HepG2 (cell line): Measurements from ENCODE around the gene MRPL27. TPM values are rescaled to one million over a fixed set of nuclear protein-coding genes. Genes with fewer than 3 reads are reported as not detected.

Source experiments
- AHDC1 ChIP-seq: sonication (generic); formaldehyde crosslinking; IDR thresholded peaks from 2 replicates; pipeline ENCODE4 v1.5.1; 2020; ENCODE audit warnings: mild to moderate bottlenecking, missing genetic modification reagents, borderline replicate concordance
- ATF7-NPFF ChIP-seq: sonication (generic); formaldehyde crosslinking; IDR thresholded peaks from 2 replicates; pipeline ENCODE4 v1.8.1; 2023; ENCODE audit warnings: mild to moderate bottlenecking, low read depth, missing genetic modification reagents, moderate library complexity
- FOXA3 ChIP-seq: IDR thresholded peaks from 2 replicates; pipeline ENCODE4 v1.6.1; 2016; ENCODE audit warnings: missing genetic modification reagents, missing compliant biosample characterization
- PRDM10 ChIP-seq: sonication (generic); formaldehyde crosslinking; IDR thresholded peaks from 2 replicates; pipeline ENCODE4 v1.4.0; 2020; ENCODE audit warnings: low read depth, missing genetic modification reagents
- ZBTB14 ChIP-seq: sonication (generic); formaldehyde crosslinking; IDR thresholded peaks from 2 replicates; pipeline ENCODE4 v1.4.0; 2020; ENCODE audit warnings: missing genetic modification reagents
- ZNF354B ChIP-seq: sonication (generic); formaldehyde crosslinking; IDR thresholded peaks from 2 replicates; pipeline ENCODE4 v1.8.0; 2022; ENCODE audit warnings: mild to moderate bottlenecking, missing genetic modification reagents
- ZNF639 ChIP-seq: conservative IDR thresholded peaks from 2 replicates; pipeline ENCODE4 v1.6.1; 2018; ENCODE audit warnings: missing genetic modification reagents
- polyA plus RNA-seq, 8 experiments: library from polyadenylated mRNA; depleted of rRNA in 3 of 8; stranded (reverse) in 7 of 8; unstranded in 1 of 8; fragments of >200 nt; fragmentation: Illumina TruSeq in 4 of 8; extraction: Trizol in 4 of 8; gene quantifications; 2 replicates each; pipeline versions ENCODE4 v1.2.1 to v1.2.3, GENCODE V29; 2011 to 2016; ENCODE audit warnings: low read depth in 4 of 8, missing spikeins in 1 of 8, mixed read lengths in 1 of 8; ENCODE audit not compliant: insufficient read depth in 1 of 8
- total RNA-seq, 5 experiments: library from RNA; depleted of rRNA; stranded (reverse); fragments of >200 nt; fragmentation: Illumina TruSeq; extraction: Trizol; gene quantifications; 2 replicates each; pipeline ENCODE4 v1.2.3, GENCODE V29; 2016; ENCODE audit warnings: low read depth in 1 of 5
- TF ChIP-seq, protein P1 (sequence below): sonication (generic); formaldehyde crosslinking; IDR thresholded peaks from 2 replicates; pipeline ENCODE4 v1.5.0; 2020; ENCODE audit warnings: missing genetic modification reagents
- TF ChIP-seq, protein P2 (sequence below): IDR thresholded peaks from 2 replicates; pipeline ENCODE4 v1.6.1; 2016
- TF ChIP-seq, protein P3 (sequence below): sonication (generic); formaldehyde crosslinking; IDR thresholded peaks from 2 replicates; pipeline ENCODE4 v1.4.0; 2020; ENCODE audit warnings: mild to moderate bottlenecking, missing genetic modification reagents

The MRPL27 gene
- total and polyA plus RNA-seq, 2 of the 13 experiments (the other 11 are each of a cell fraction or from before 2014, with no cell fraction given) = 137 to 217 TPM

GRCh38 chr17:50346313-50347116 lies 26.5 kb downstream of the MRPL27 start (continued):
- TF ChIP-seq ZNF639 (CRISPR knock-in tag) (no peak), PRDM10 (CRISPR knock-in tag) (0 out of 2 replicates have a peak, but pooled peaks have one; percentile 29), FOXA3 (no peak), ZBTB14 (no peak; the same call in 1 of the 2 replicates), ATF7-NPFF (CRISPR knock-in tag) (peak; percentile 63), ZNF354B (CRISPR knock-in tag) (no peak), AHDC1 (CRISPR knock-in tag) (0 out of 2 replicates have a peak, but pooled peaks have one; percentile 59)
- TF ChIP-seq, protein P1, sequence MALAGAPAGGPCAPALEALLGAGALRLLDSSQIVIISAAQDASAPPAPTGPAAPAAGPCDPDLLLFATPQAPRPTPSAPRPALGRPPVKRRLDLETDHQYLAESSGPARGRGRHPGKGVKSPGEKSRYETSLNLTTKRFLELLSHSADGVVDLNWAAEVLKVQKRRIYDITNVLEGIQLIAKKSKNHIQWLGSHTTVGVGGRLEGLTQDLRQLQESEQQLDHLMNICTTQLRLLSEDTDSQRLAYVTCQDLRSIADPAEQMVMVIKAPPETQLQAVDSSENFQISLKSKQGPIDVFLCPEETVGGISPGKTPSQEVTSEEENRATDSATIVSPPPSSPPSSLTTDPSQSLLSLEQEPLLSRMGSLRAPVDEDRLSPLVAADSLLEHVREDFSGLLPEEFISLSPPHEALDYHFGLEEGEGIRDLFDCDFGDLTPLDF = peak; percentile 3
- TF ChIP-seq, protein P2, sequence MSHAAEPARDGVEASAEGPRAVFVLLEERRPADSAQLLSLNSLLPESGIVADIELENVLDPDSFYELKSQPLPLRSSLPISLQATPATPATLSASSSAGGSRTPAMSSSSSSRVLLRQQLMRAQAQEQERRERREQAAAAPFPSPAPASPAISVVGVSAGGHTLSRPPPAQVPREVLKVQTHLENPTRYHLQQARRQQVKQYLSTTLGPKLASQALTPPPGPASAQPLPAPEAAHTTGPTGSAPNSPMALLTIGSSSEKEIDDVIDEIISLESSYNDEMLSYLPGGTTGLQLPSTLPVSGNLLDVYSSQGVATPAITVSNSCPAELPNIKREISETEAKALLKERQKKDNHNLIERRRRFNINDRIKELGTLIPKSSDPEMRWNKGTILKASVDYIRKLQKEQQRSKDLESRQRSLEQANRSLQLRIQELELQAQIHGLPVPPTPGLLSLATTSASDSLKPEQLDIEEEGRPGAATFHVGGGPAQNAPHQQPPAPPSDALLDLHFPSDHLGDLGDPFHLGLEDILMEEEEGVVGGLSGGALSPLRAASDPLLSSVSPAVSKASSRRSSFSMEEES = no peak; the same call in 1 of the 2 replicates
- TF ChIP-seq, protein P3, sequence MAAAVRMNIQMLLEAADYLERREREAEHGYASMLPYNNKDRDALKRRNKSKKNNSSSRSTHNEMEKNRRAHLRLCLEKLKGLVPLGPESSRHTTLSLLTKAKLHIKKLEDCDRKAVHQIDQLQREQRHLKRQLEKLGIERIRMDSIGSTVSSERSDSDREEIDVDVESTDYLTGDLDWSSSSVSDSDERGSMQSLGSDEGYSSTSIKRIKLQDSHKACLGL (CRISPR knock-in tag) = no peak
